Mesenchymal stem cell (in vitro differentiated cells and primary cell): ENCODE measurements around the gene KRTAP25-1.

Source experiments
- DNase-seq: peaks from one replicate; pipeline ENCODE4 v3.0.0-alpha.2; 2013
- H2AFZ ChIP-seq: one replicate; pipeline ENCODE4 v1.6.1; 2013; ENCODE audit warnings: low read depth, mild to moderate bottlenecking, control low read depth, inconsistent platforms, low read length, moderate library complexity
- H2AK5ac ChIP-seq: 2 replicates; pipeline ENCODE4 v1.6.1; 2013; ENCODE audit warnings: low read length, moderate library complexity, mild to moderate bottlenecking, inconsistent platforms; ENCODE audit not compliant: severe bottlenecking
- H2BK120ac ChIP-seq: one replicate; pipeline ENCODE4 v1.6.1; 2013; ENCODE audit warnings: low read depth, mild to moderate bottlenecking, inconsistent platforms, low read length, moderate library complexity
- H2BK12ac ChIP-seq, 2 experiments: one replicate each; pipeline ENCODE4 v1.6.1; 2013; ENCODE audit warnings: inconsistent platforms in 2 of 2, low read length in 2 of 2, mild to moderate bottlenecking in 2 of 2, moderate library complexity in 2 of 2, control low read depth in 1 of 2
- H2BK15ac ChIP-seq: one replicate; pipeline ENCODE4 v1.6.1; 2013; ENCODE audit warnings: mild to moderate bottlenecking, low read depth, inconsistent platforms; ENCODE audit not compliant: poor library complexity, severe bottlenecking
- H2BK5ac ChIP-seq: 2 replicates; pipeline ENCODE4 v1.6.1; 2013; ENCODE audit warnings: low read depth, mild to moderate bottlenecking, low read length, control low read depth, inconsistent platforms; ENCODE audit not compliant: poor library complexity, severe bottlenecking
- H3K14ac ChIP-seq, 2 experiments: one replicate each; pipeline ENCODE4 v1.6.1; 2013; ENCODE audit warnings: inconsistent platforms in 2 of 2, low read length in 2 of 2, control low read depth in 1 of 2, mild to moderate bottlenecking in 1 of 2, moderate library complexity in 1 of 2
- H3K18ac ChIP-seq, 2 experiments: one replicate each; pipeline ENCODE4 v1.6.1; 2013; ENCODE audit warnings: inconsistent platforms in 2 of 2, low read length in 2 of 2, control low read depth in 1 of 2, low read depth in 1 of 2, mild to moderate bottlenecking in 1 of 2
- H3K23ac ChIP-seq, 2 experiments: one replicate each; pipeline ENCODE4 v1.6.1; 2013; ENCODE audit warnings: inconsistent platforms in 2 of 2, low read length in 2 of 2, mild to moderate bottlenecking in 2 of 2, moderate library complexity in 2 of 2, control low read depth in 1 of 2
- H3K27ac ChIP-seq: 2 replicates; pipeline ENCODE4 v1.5.1; 2013; ENCODE audit warnings: mild to moderate bottlenecking, moderate library complexity, low read length, control low read depth, inconsistent platforms; ENCODE audit not compliant: poor library complexity, severe bottlenecking
- H3K27me3 ChIP-seq, 2 experiments: 2 replicates each; pipeline versions ENCODE4 v1.6.1 to v1.7.0; 2013; ENCODE audit warnings: low read length in 2 of 2, mild to moderate bottlenecking in 2 of 2, moderate library complexity in 2 of 2, control low read depth in 1 of 2, inconsistent platforms in 1 of 2; ENCODE audit not compliant: control insufficient read depth in 1 of 2, insufficient read depth in 1 of 2
- H3K36me3 ChIP-seq, 2 experiments: 2 replicates each; pipeline versions ENCODE4 v1.6.1 to v1.7.0; 2013; ENCODE audit warnings: low read length in 2 of 2, control low read depth in 1 of 2, inconsistent platforms in 1 of 2, low read depth in 1 of 2, mild to moderate bottlenecking in 1 of 2; ENCODE audit not compliant: insufficient read depth in 2 of 2, control insufficient read depth in 1 of 2
- H3K4ac ChIP-seq, 2 experiments: one replicate each; pipeline ENCODE4 v1.6.1; 2013; ENCODE audit warnings: inconsistent platforms in 2 of 2, low read length in 2 of 2, mild to moderate bottlenecking in 2 of 2, moderate library complexity in 2 of 2, control low read depth in 1 of 2, low read depth in 1 of 2
- H3K4me1 ChIP-seq: 2 replicates; pipeline ENCODE4 v1.6.1; 2013; ENCODE audit warnings: low read depth, low read length, control low read depth; ENCODE audit not compliant: control insufficient read depth, insufficient read depth
- H3K4me2 ChIP-seq: 2 replicates; pipeline ENCODE4 v1.6.1; 2013; ENCODE audit warnings: low read length, mild to moderate bottlenecking, inconsistent platforms; ENCODE audit not compliant: poor library complexity, severe bottlenecking
- H3K4me3 ChIP-seq, 2 experiments: 2 replicates each; pipeline versions ENCODE4 v1.5.1 to v1.7.0; 2013; ENCODE audit warnings: low read length in 2 of 2, mild to moderate bottlenecking in 2 of 2, control low read depth in 1 of 2, low read depth in 1 of 2; ENCODE audit not compliant: insufficient read depth in 1 of 2
- H3K79me1 ChIP-seq: replicated peaks from 2 replicates; pipeline ENCODE4 v1.6.1; 2013; ENCODE audit warnings: mild to moderate bottlenecking, control low read depth, low read length, inconsistent platforms; ENCODE audit not compliant: poor library complexity, severe bottlenecking
- H3K9ac ChIP-seq: 2 replicates; pipeline ENCODE4 v1.7.0; 2013; ENCODE audit warnings: mild to moderate bottlenecking, low read length, moderate library complexity
- H3K9me3 ChIP-seq: 2 replicates; pipeline ENCODE4 v1.7.0; 2013; ENCODE audit warnings: mild to moderate bottlenecking, low read length; ENCODE audit not compliant: control insufficient read depth
- H4K8ac ChIP-seq: one replicate; pipeline ENCODE4 v1.6.1; 2013; ENCODE audit warnings: inconsistent platforms, mild to moderate bottlenecking, low read length, moderate library complexity
- H4K91ac ChIP-seq: one replicate; pipeline ENCODE4 v1.6.1; 2013; ENCODE audit warnings: mild to moderate bottlenecking, low read length, inconsistent platforms
- WGBS: methylation state at CpG from one replicate; pipeline ENCODE4 v1.1.7; 2013; ENCODE audit warnings: mixed read lengths; 5-methylcytosine and 5-hydroxymethylcytosine counted together

The KRTAP25-1 gene

DNA sequence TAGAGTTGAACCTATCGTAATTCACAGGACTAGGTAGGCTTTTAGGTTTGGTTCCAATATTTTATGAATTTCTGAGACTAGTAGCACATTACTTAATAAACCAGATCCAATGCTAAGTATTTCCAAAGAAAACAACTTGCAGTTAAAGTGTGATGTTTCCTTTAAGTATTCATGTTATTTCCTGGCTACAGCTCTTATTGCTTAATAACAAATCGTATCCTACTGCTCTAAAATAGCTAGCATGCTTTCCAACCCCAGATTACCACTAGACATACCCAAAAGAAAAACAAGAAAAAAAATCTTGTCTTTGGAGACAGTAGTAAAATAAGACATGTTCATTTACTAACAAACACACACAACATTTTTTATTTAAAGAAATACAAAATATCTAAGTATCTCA is 47.3 kb upstream of the KRTAP25-1 start:
- Histone ChIP-seq H3K27me3 (no peaks in the 10 kb centered on the region), H3K36me3 (no peaks in the 10 kb centered on the region), H3K4me3 (no peak overlapping the region), H2AFZ (no peak overlapping the region), H3K9me3 (no peaks in the 10 kb centered on the region), H2BK15ac (no peak overlapping the region), H4K8ac (no peak overlapping the region), H3K14ac (no peak overlapping the region), H3K18ac (no peak overlapping the region), H3K23ac (no peak overlapping the region), H2BK120ac (no peak overlapping the region), H3K9ac (no peak overlapping the region), H3K27ac (peak overlapping the region; percentile 57), H2AK5ac (no peak overlapping the region), H3K79me1 (no peaks in the 10 kb centered on the region), H2BK5ac (no peak overlapping the region), H2BK12ac (no peak overlapping the region), H3K4me2 (no peak overlapping the region), H3K4me1 (peaks cover 1% of the 10 kb centered on the region), H3K4ac (no peak overlapping the region), H4K91ac (no peak overlapping the region)
- no peak for DNase-seq
- 14% methylated on average over 1 of the region's 2 CpGs for WGBS

DNA sequence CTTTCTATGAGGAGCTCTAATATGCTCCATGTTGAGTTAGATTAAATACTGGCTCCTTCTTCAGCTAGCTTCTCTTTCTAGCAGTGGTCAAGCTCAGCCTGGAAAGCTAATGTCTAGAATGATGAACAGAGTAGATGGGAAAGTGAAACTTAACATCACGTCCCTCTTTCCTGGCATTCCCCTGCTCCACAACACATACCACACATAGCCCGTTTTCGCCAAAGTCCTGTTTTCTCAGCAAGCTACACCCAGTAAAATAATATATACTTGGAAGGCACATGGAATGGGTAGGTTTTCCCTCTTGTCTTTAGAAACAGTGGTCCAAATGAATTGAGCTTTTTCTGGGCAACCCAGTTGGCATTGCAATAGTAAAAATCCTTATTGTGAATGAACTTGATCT is 44.4 kb upstream of the KRTAP25-1 start:
- Histone ChIP-seq H3K4me2 (no peak overlapping the region), H2AK5ac (no peak overlapping the region), H2AFZ (no peak overlapping the region), H4K91ac (no peak overlapping the region), H3K4me3 (no peak overlapping the region), H3K9ac (no peak overlapping the region), H4K8ac (no peak overlapping the region), H3K4ac (no peak overlapping the region), H3K79me1 (no peaks in the 10 kb centered on the region), H2BK120ac (no peak overlapping the region), H3K14ac (no peak overlapping the region), H3K36me3 (no peaks in the 10 kb centered on the region), H3K27ac (no peak overlapping the region), H2BK12ac (no peak overlapping the region), H3K18ac (no peak overlapping the region), H3K27me3 (no peaks in the 10 kb centered on the region), H3K9me3 (no peaks in the 10 kb centered on the region), H2BK15ac (no peak overlapping the region), H2BK5ac (no peak overlapping the region), H3K4me1 (no peaks in the 10 kb centered on the region), H3K23ac (no peak overlapping the region)
- WGBS: no CpG with 5 or more reads among the region's 3 CpGs
- DNase-seq: no peak

DNA sequence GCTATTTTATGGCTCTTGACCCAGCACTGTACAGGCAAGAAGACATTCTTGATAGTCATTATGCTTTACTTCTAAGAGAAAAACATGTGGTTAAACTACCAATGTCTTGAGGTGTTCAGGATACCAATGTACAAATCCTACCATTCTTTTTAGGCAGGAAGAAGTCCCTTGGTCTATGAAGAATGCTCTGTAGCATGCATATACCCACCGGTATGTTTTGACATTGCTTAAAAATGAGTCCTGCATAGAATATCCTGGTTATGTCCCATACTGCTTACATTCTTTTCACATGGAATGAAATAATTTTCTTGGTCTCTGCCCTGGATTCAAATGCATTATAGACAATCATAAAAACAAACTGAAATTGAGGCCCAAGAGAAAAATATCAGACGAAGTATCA is 43.4 kb upstream of the KRTAP25-1 start:
- no peak overlapping the region for H3K4me2 ChIP-seq
- H4K91ac ChIP-seq: no peak overlapping the region
- H3K4me1 ChIP-seq: no peaks in the 10 kb centered on the region
- no peaks in the 10 kb centered on the region for H3K27me3 ChIP-seq
- no peak overlapping the region for H2BK5ac ChIP-seq
- no peak overlapping the region for H3K4ac ChIP-seq
- no peak overlapping the region for H3K27ac ChIP-seq
- H3K23ac ChIP-seq: no peak overlapping the region
- H3K36me3 ChIP-seq: no peaks in the 10 kb centered on the region
- H3K4me3 ChIP-seq: no peak overlapping the region
- H3K18ac ChIP-seq: no peak overlapping the region
- H2AK5ac ChIP-seq: no peak overlapping the region
- no peaks in the 10 kb centered on the region for H3K79me1 ChIP-seq
- H4K8ac ChIP-seq: no peak overlapping the region
- DNase-seq: no peak
- H2BK15ac ChIP-seq: no peak overlapping the region
- no peak overlapping the region for H3K9ac ChIP-seq
- H3K14ac ChIP-seq: no peak overlapping the region
- H2AFZ ChIP-seq: no peak overlapping the region
- no peaks in the 10 kb centered on the region for H3K9me3 ChIP-seq
- WGBS: 50% methylated on average over 1 of the region's 2 CpGs
- no peak overlapping the region for H2BK120ac ChIP-seq
- no peak overlapping the region for H2BK12ac ChIP-seq

DNA sequence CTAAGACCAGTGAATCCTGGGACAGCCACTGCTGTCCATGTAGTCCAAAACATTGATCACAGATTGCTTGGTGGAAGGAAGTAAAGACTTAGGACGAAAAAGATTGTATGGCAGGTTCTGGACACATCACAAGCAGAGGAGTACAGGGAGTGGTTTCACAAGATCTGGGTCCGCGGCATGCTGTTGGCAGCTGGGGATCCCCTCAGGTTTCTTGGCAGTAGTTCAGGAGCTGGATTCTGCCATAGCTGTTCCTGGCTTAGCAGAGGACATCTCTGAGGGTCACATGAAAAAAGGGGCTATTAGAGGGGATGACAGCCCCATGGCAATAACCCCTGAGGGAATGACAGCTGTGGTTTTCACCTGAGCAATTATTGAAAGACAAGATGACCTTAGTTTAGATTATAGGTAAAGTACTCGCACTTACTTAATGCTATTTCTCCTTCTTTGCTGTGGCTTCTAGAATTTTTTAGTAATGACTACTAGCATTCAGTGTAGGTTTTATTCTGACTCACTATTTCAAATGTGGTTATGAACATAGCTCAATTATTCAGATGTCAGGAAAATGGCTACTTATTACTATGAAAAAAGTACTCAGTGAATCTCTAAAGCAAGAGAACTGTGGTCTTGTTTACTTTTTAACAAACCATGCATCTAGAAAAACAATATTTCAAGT is 40.0 kb upstream of the KRTAP25-1 start:
- Histone ChIP-seq H3K36me3 (no peaks in the 10 kb centered on the region), H3K18ac (no peak overlapping the region), H3K4me3 (no peak overlapping the region), H2BK15ac (no peak overlapping the region), H3K14ac (no peak overlapping the region), H2AFZ (no peak overlapping the region), H3K79me1 (no peaks in the 10 kb centered on the region), H3K27me3 (no peaks in the 10 kb centered on the region), H4K91ac (no peak overlapping the region), H2BK120ac (no peak overlapping the region), H3K23ac (no peak overlapping the region), H2BK12ac (no peak overlapping the region), H2AK5ac (no peak overlapping the region), H3K4ac (no peak overlapping the region), H3K9me3 (peaks cover 13% of the 10 kb centered on the region), H3K27ac (peak overlapping the region; percentile 41), H3K4me1 (no peaks in the 10 kb centered on the region), H3K9ac (no peak overlapping the region), H2BK5ac (no peak overlapping the region), H3K4me2 (no peak overlapping the region), H4K8ac (no peak overlapping the region)
- WGBS: 80% methylated on average over 4 of the region's 4 CpGs
- DNase-seq: no peak
